A673 (cell line): Measurements from ENCODE around the gene CASQ1.

ENCODE experiments used
- EZH2 ChIP-seq: fragments of 200-600 bp; sonication (generic); IDR thresholded peaks from 2 replicates; pipeline ENCODE4 v1.6.1; 2017; ENCODE audit warnings: borderline replicate concordance, low read depth, mild to moderate bottlenecking, mixed read lengths, antibody characterized with exemption, low read length; ENCODE audit not compliant: poor library complexity, severe bottlenecking
- TF ChIP-seq, protein P1 (sequence below): fragments of 300-800, 200-600 bp; sonication (generic); conservative IDR thresholded peaks from 2 replicates; pipeline ENCODE4 v1.5.1; 2017; ENCODE audit warnings: low read depth, mild to moderate bottlenecking, antibody characterized with exemption, low read length, moderate library complexity, mixed read lengths

DNA sequence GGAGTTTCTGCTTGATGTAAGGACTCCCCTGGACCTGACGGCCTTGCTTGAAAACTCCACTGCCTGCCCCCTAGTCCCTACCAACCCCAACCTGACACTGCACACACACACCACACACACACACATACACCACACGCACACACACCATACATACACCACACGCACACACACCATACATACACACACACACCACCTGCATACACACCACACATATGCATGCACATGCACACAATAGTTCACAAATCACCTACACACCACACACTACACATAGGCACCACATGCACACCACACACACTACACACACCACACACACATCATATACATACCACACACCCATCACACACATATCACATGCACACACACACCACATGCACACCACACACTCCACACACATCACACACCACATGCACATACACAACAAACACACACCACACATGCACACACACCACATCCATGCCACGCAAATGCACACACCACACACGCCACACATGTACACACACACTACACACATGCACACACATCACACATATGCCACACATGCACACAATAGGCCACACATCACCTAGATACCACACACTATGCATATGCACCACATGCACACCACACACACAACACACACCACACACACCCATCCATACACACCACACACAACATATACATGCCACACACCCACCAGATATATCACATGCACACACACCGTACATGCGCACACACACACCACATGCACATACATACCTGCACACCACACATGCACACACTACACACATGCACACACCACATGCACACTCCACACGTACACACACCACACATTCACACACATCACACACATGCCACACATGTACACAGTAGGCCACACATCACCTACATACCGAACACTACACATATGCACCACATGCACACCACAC, 3.7 kb downstream of the CASQ1 start:
- TF ChIP-seq, protein P1, sequence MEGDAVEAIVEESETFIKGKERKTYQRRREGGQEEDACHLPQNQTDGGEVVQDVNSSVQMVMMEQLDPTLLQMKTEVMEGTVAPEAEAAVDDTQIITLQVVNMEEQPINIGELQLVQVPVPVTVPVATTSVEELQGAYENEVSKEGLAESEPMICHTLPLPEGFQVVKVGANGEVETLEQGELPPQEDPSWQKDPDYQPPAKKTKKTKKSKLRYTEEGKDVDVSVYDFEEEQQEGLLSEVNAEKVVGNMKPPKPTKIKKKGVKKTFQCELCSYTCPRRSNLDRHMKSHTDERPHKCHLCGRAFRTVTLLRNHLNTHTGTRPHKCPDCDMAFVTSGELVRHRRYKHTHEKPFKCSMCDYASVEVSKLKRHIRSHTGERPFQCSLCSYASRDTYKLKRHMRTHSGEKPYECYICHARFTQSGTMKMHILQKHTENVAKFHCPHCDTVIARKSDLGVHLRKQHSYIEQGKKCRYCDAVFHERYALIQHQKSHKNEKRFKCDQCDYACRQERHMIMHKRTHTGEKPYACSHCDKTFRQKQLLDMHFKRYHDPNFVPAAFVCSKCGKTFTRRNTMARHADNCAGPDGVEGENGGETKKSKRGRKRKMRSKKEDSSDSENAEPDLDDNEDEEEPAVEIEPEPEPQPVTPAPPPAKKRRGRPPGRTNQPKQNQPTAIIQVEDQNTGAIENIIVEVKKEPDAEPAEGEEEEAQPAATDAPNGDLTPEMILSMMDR = no peak
- TF ChIP-seq EZH2 = no peak
